Measurements from ENCODE around the gene TMEM165. TPM values are rescaled to one million over a fixed set of nuclear protein-coding genes. Genes with fewer than 3 reads are reported as not detected.

Gene TMEM165
- total and polyA plus RNA-seq, 9 donors: 33.3 to 230 (median 77.8) TPM

DNA sequence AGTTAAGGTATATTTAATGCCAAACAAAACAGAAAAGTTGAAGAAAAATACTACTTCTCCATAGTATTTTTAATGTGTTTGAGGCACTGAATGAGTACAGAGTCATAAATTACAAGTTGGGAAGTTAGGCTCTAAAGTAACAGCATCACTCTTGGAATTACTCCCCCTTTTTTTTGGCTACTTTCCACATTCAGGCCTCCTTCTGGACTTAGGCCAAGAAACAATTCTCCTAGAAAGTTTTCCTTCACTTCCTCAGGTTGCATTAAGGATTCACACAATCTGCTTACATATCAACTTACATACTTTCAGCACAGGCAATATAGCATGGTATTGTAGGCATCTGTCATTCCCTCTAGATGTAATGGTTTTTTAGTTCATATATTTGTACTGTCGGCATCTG, 52.1 kb downstream of the TMEM165 start:
- H3K9me3 ChIP-seq: no peaks in the 10 kb centered on the region
- no peak overlapping the region for H3K4me3 ChIP-seq
- intact Hi-C loops (cut with DNase I): no loop called here
- no peaks in the 10 kb centered on the region for H3K27me3 ChIP-seq
- no peaks in the 10 kb centered on the region for H3K36me3 ChIP-seq
- no peaks in the 10 kb centered on the region for H3K4me1 ChIP-seq (ENCODE audit: insufficient read depth)
- TF ChIP-seq, protein P1, sequence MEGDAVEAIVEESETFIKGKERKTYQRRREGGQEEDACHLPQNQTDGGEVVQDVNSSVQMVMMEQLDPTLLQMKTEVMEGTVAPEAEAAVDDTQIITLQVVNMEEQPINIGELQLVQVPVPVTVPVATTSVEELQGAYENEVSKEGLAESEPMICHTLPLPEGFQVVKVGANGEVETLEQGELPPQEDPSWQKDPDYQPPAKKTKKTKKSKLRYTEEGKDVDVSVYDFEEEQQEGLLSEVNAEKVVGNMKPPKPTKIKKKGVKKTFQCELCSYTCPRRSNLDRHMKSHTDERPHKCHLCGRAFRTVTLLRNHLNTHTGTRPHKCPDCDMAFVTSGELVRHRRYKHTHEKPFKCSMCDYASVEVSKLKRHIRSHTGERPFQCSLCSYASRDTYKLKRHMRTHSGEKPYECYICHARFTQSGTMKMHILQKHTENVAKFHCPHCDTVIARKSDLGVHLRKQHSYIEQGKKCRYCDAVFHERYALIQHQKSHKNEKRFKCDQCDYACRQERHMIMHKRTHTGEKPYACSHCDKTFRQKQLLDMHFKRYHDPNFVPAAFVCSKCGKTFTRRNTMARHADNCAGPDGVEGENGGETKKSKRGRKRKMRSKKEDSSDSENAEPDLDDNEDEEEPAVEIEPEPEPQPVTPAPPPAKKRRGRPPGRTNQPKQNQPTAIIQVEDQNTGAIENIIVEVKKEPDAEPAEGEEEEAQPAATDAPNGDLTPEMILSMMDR (IDR thresholded peaks at IDR 0.05): no peak
- TF ChIP-seq EP300 (IDR thresholded peaks at IDR 0.05): no peak
- TF ChIP-seq POLR2A (IDR thresholded peaks at IDR 0.05): no peak
- H3K27ac ChIP-seq: no peak overlapping the region
- 45 to 64% (median 58%) methylated on average over 1 of the region's 1 CpG for WGBS, 3 donors
- no peak for DNase-seq

- intact Hi-C loops (cut with DNase I): no loop called here
- Histone ChIP-seq H3K4me3 (no peak overlapping the region), H3K4me1 (ENCODE audit: insufficient read depth) (no peaks in the 10 kb centered on the region), H3K9me3 (no peaks in the 10 kb centered on the region), H3K27me3 (no peaks in the 10 kb centered on the region), H3K36me3 (no peaks in the 10 kb centered on the region), H3K27ac (no peak overlapping the region)
- TF ChIP-seq, protein P1 (IDR thresholded peaks at IDR 0.05): no peak
- TF ChIP-seq POLR2A (IDR thresholded peaks at IDR 0.05) (no peak), EP300 (IDR thresholded peaks at IDR 0.05) (no peak)
- no peak for DNase-seq
- 70 to 94% (median 86%) methylated on average over 8 of the region's 8 CpGs for WGBS, 3 donors
These were observed 54.8 kb downstream of the TMEM165 start for GRCh38 chr4:55450566-55450965.

- TF ChIP-seq EP300 (IDR thresholded peaks at IDR 0.05) (no peak), POLR2A (IDR thresholded peaks at IDR 0.05) (no peak)
- TF ChIP-seq, protein P1 (IDR thresholded peaks at IDR 0.05): no peak
- intact Hi-C loops (cut with DNase I): no loop called here
- DNase-seq: no peak
- no peak overlapping the region for H3K27ac ChIP-seq
- H3K4me1 ChIP-seq (ENCODE audit: insufficient read depth): no peaks in the 10 kb centered on the region
- WGBS, 3 donors: 56 to 72% (median 70%) methylated on average over 5 of the region's 5 CpGs
- H3K36me3 ChIP-seq: no peaks in the 10 kb centered on the region
- H3K9me3 ChIP-seq: no peaks in the 10 kb centered on the region
- no peaks in the 10 kb centered on the region for H3K27me3 ChIP-seq
- H3K4me3 ChIP-seq: no peak overlapping the region
These were observed 62.4 kb downstream of the TMEM165 start for GRCh38 chr4:55458164-55458563.

- Histone ChIP-seq H3K27ac (no peak overlapping the region), H3K36me3 (no peaks in the 10 kb centered on the region), H3K27me3 (no peaks in the 10 kb centered on the region), H3K4me3 (no peak overlapping the region), H3K9me3 (no peaks in the 10 kb centered on the region), H3K4me1 (ENCODE audit: insufficient read depth) (no peaks in the 10 kb centered on the region)
- intact Hi-C loops (cut with DNase I): no loop called here
- TF ChIP-seq, protein P1 (IDR thresholded peaks at IDR 0.05): no peak
- no peak for TF ChIP-seq EP300 (IDR thresholded peaks at IDR 0.05)
- TF ChIP-seq POLR2A (IDR thresholded peaks at IDR 0.05): no peak
- 57 to 64% (median 61%) methylated on average over 2 of the region's 2 CpGs for WGBS, 3 donors
- no peak for DNase-seq
These were observed 62.9 kb downstream of the TMEM165 start for GRCh38 chr4:55458611-55459010.
